Measurements from ENCODE around the gene PPP6R1. TPM values are rescaled to one million over a fixed set of nuclear protein-coding genes. Genes with fewer than 3 reads are reported as not detected.
A peak's percentile ranks its signal among the peaks of the same experiment; 100 is the strongest.

PPP6R1 gene
- total RNA-seq, 1 experiment from 2014 or later: 80.1 TPM

GRCh38 chr19:55283548-55284377 is 24.9 kb upstream of the PPP6R1 start, which contains the start of gene BRSK1:
TSS of gene BRSK1 (plus strand) at chr19:55283997. CDS start at chr19:55284443, 446 bp downstream.
- DNase-seq (ENCODE audit: low spot score): peak; percentile 60

- peak; percentile 99 for DNase-seq (ENCODE audit: low spot score)
These were observed 21.2 kb upstream of the PPP6R1 start, which contains the start of gene HSPBP1 for GRCh38 chr19:55279770-55280643. TSS of gene HSPBP1 (minus strand) at chr19:55280110. CDS start at chr19:55279608, 502 bp downstream.

GRCh38 chr19:55279340-55279739 is 20.5 kb upstream of the PPP6R1 start:
- DNase-seq (ENCODE audit: low spot score): no peak

- no peak for DNase-seq (ENCODE audit: low spot score)
These were observed 19.7 kb upstream of the PPP6R1 start for GRCh38 chr19:55278391-55279135.

GRCh38 chr19:55277494-55277893 is 18.7 kb upstream of the PPP6R1 start:
- DNase-seq (ENCODE audit: low spot score): no peak

- no peak for DNase-seq (ENCODE audit: low spot score)
These were observed 18.1 kb upstream of the PPP6R1 start for GRCh38 chr19:55276720-55277430.

GRCh38 chr19:55275851-55276719 is 17.3 kb upstream of the PPP6R1 start:
- DNase-seq (ENCODE audit: low spot score): no peak

GRCh38 chr19:55273978-55274707 is 15.3 kb upstream of the PPP6R1 start:
- DNase-seq (ENCODE audit: low spot score): no peak

GRCh38 chr19:55272142-55272541 is 13.3 kb upstream of the PPP6R1 start:
- DNase-seq (ENCODE audit: low spot score): no peak

- DNase-seq (ENCODE audit: low spot score): no peak
These were observed 11.5 kb upstream of the PPP6R1 start for GRCh38 chr19:55270172-55270942.

- no peak for DNase-seq (ENCODE audit: low spot score)
These were observed 10.5 kb upstream of the PPP6R1 start for GRCh38 chr19:55269299-55269698.

- DNase-seq (ENCODE audit: low spot score): no peak
These were observed 8.0 kb upstream of the PPP6R1 start for GRCh38 chr19:55266840-55267239.

- DNase-seq (ENCODE audit: low spot score): no peak
These were observed 7.6 kb upstream of the PPP6R1 start for GRCh38 chr19:55266404-55266803.

- no peak for DNase-seq (ENCODE audit: low spot score)
These were observed 7.0 kb upstream of the PPP6R1 start for GRCh38 chr19:55265723-55266386.

GRCh38 chr19:55265173-55265572 is 6.4 kb upstream of the PPP6R1 start:
- no peak for DNase-seq (ENCODE audit: low spot score)

- DNase-seq (ENCODE audit: low spot score): no peak
These were observed 5.7 kb upstream of the PPP6R1 start for GRCh38 chr19:55264531-55264930.

- no peak for DNase-seq (ENCODE audit: low spot score)
These were observed 3.5 kb upstream of the PPP6R1 start for GRCh38 chr19:55262359-55262758.

GRCh38 chr19:55261671-55262126 is 2.9 kb upstream of the PPP6R1 start:
- DNase-seq (ENCODE audit: low spot score): no peak

All from A172 (cell line).